ENCODE data around the gene PIWIL1. TPM values are rescaled to one million over a fixed set of nuclear protein-coding genes. Genes with fewer than 3 reads are reported as not detected.

Gene PIWIL1
- total RNA-seq, 4 donors from 2014 or later = 0.62 TPM; not detected in 3

DNA sequence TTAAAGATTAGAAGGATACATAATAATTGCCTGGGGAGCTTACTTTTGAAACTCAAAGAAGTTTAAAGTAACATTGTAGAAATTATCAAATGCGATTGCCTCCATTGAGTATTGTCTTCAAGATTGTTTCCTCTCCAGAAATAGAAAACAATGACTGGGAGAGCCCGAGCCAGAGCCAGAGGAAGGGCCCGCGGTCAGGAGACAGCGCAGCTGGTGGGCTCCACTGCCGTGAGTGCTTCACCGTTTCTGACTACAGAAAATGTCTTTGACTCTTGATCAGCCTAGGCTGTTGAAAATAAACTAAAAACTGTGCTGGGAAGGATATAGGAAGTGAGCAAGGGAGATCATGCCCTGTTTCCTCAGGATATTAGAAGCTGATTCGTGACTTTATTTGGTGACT, 4.8 kb downstream of the PIWIL1 start:
- TF ChIP-seq POLR2A (IDR thresholded peaks at IDR 0.05) = no peak
- TF ChIP-seq, protein P1, sequence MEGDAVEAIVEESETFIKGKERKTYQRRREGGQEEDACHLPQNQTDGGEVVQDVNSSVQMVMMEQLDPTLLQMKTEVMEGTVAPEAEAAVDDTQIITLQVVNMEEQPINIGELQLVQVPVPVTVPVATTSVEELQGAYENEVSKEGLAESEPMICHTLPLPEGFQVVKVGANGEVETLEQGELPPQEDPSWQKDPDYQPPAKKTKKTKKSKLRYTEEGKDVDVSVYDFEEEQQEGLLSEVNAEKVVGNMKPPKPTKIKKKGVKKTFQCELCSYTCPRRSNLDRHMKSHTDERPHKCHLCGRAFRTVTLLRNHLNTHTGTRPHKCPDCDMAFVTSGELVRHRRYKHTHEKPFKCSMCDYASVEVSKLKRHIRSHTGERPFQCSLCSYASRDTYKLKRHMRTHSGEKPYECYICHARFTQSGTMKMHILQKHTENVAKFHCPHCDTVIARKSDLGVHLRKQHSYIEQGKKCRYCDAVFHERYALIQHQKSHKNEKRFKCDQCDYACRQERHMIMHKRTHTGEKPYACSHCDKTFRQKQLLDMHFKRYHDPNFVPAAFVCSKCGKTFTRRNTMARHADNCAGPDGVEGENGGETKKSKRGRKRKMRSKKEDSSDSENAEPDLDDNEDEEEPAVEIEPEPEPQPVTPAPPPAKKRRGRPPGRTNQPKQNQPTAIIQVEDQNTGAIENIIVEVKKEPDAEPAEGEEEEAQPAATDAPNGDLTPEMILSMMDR (IDR thresholded peaks at IDR 0.05) = no peak
- no peak for DNase-seq
- H3K4me3 ChIP-seq = no peak overlapping the region
- peaks cover 0 to 7% of the 10 kb centered on the region in 2 donors for H3K4me1 ChIP-seq
- peaks cover 0 to 10% of the 10 kb centered on the region in 2 donors for H3K27me3 ChIP-seq
- intact Hi-C loops (cut with DNase I; ENCODE audit: low total_unique reads) = no loop called here
- no peaks in the 10 kb centered on the region for H3K9me3 ChIP-seq
- H3K27ac ChIP-seq = no peak overlapping the region
- H3K36me3 ChIP-seq = no peaks in the 10 kb centered on the region

DNA sequence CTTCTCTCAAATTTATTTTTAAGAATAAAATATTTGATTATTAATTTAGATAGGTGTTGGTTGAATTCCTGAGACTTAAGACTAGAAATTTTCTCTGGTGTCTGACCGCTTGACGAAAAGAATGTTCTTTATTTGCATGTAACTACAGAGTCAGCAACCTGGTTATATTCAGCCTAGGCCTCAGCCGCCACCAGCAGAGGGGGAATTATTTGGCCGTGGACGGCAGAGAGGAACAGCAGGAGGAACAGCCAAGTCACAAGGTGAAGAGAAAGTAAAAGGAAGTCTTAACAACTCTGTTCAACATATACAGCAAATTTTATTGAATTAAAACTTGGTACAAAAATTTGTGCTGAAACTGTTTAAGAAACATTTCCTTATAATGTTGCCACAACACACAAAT, 5.2 kb downstream of the PIWIL1 start:
- DNase-seq = no peak
- H3K4me3 ChIP-seq = no peak overlapping the region
- H3K27ac ChIP-seq = no peak overlapping the region
- H3K36me3 ChIP-seq = no peaks in the 10 kb centered on the region
- H3K4me1 ChIP-seq = peaks cover 0 to 7% of the 10 kb centered on the region in 2 donors
- intact Hi-C loops (cut with DNase I; ENCODE audit: low total_unique reads) = no loop called here
- H3K27me3 ChIP-seq = peaks cover 0 to 10% of the 10 kb centered on the region in 2 donors
- TF ChIP-seq, protein P1 (IDR thresholded peaks at IDR 0.05) = no peak
- no peak for TF ChIP-seq POLR2A (IDR thresholded peaks at IDR 0.05)
- H3K9me3 ChIP-seq = no peaks in the 10 kb centered on the region

DNA sequence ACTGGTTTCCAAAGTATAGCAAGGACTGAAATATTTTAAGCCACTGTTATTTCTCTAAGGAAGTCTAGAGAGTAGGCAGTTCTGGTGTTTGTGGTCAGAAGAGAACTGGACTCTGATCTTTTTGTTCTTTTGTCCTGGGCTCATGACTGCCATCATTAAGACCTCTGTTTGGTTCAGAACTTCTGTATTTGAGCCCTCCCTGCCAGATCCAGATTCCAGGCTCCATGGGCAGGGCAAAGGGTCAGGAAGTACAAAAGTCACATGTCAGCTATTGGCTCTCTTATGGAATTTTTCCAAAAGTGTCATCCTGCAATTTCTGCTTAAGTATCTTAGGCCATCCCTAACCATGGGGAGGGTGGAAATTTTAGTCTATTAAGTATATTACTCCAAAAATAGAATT, 6.8 kb downstream of the PIWIL1 start:
- DNase-seq = no peak
- Histone ChIP-seq H3K36me3 (no peaks in the 10 kb centered on the region), H3K9me3 (no peaks in the 10 kb centered on the region), H3K27me3 (peaks cover 0 to 7% of the 10 kb centered on the region in 2 donors), H3K4me1 (peaks cover 0 to under 1% of the 10 kb centered on the region in 2 donors), H3K27ac (no peak overlapping the region), H3K4me3 (no peak overlapping the region)
- TF ChIP-seq, protein P1 (IDR thresholded peaks at IDR 0.05) = no peak
- no peak for TF ChIP-seq POLR2A (IDR thresholded peaks at IDR 0.05)
- intact Hi-C loops (cut with DNase I; ENCODE audit: low total_unique reads) = no loop called here

DNA sequence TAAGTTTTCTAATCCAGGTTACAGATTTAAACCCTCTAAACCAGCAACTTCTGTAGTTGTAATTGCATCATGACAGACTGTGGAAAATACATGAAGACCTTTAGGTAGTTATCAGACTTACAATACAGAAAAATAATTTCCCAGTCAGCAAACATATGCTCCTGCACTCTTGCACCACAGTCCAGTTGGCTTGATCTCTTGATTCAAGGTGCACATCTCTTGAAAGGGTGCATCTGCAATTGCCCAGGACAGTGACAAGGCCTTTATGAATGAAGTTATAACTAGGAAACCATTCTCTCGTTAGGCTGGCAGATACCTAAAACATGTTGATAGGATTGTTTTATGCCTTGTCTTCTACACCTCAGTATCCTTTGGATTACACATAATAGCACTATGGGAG, 7.6 kb downstream of the PIWIL1 start:
- DNase-seq = no peak
- intact Hi-C loops (cut with DNase I; ENCODE audit: low total_unique reads) = no loop called here
- no peaks in the 10 kb centered on the region for H3K9me3 ChIP-seq
- no peak for TF ChIP-seq POLR2A (IDR thresholded peaks at IDR 0.05)
- TF ChIP-seq, protein P1 (IDR thresholded peaks at IDR 0.05) = no peak
- H3K4me3 ChIP-seq = no peak overlapping the region
- H3K27me3 ChIP-seq = no peaks in the 10 kb centered on the region
- H3K27ac ChIP-seq = no peak overlapping the region
- H3K36me3 ChIP-seq = no peaks in the 10 kb centered on the region
- no peaks in the 10 kb centered on the region for H3K4me1 ChIP-seq

DNA sequence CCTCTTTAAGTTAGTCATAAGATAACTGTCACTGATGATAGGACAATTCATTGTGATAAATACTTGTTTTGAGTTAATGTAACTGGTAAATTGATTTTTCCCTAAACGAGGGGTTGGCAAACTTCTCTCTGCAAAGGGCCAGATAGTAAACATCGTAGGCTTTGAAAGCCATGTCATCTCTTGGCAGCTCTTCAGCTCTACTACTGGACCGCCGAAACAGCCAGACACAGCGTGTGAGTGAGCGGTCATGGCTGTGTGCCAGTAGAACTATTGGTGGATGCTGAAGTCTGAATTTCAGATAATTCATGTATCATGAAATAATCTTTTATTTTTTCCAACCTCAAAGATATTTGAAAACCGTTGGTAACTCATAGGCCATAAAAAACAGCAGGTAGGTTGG, 9.9 kb downstream of the PIWIL1 start:
- intact Hi-C loops (cut with DNase I; ENCODE audit: low total_unique reads) = no loop called here
- no peak overlapping the region for H3K27ac ChIP-seq
- TF ChIP-seq POLR2A (IDR thresholded peaks at IDR 0.05) = no peak
- TF ChIP-seq, protein P1 (IDR thresholded peaks at IDR 0.05) = no peak
- no peaks in the 10 kb centered on the region for H3K36me3 ChIP-seq
- H3K27me3 ChIP-seq = no peaks in the 10 kb centered on the region
- no peak overlapping the region for H3K4me3 ChIP-seq
- no peak for DNase-seq
- H3K9me3 ChIP-seq = no peaks in the 10 kb centered on the region
- no peaks in the 10 kb centered on the region for H3K4me1 ChIP-seq
